Measurements from ENCODE around the gene BICD1.

- TF ChIP-seq POLR2AphosphoS5 (IDR thresholded peaks at IDR 0.05), result no peak
- TF ChIP-seq, protein P1, sequence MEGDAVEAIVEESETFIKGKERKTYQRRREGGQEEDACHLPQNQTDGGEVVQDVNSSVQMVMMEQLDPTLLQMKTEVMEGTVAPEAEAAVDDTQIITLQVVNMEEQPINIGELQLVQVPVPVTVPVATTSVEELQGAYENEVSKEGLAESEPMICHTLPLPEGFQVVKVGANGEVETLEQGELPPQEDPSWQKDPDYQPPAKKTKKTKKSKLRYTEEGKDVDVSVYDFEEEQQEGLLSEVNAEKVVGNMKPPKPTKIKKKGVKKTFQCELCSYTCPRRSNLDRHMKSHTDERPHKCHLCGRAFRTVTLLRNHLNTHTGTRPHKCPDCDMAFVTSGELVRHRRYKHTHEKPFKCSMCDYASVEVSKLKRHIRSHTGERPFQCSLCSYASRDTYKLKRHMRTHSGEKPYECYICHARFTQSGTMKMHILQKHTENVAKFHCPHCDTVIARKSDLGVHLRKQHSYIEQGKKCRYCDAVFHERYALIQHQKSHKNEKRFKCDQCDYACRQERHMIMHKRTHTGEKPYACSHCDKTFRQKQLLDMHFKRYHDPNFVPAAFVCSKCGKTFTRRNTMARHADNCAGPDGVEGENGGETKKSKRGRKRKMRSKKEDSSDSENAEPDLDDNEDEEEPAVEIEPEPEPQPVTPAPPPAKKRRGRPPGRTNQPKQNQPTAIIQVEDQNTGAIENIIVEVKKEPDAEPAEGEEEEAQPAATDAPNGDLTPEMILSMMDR (IDR thresholded peaks at IDR 0.05 in 8 of 11, conservative IDR thresholded peaks at IDR 0.05 in 3 of 11), result no peak
Measured at GRCh38 chr12:32191445-32191844, 84.8 kb downstream of the BICD1 start.

Measured in spleen (tissue), 7 donors.